Body of pancreas (tissue), 4 donors: Measurements from ENCODE around the gene IL1RN. TPM values are rescaled to one million over a fixed set of nuclear protein-coding genes. Genes with fewer than 3 reads are reported as not detected.

ENCODE experiments used
- ATAC-seq: fragments of 150-250 bp; one replicate; pipeline ENCODE4 v1.9.1; 2016
- DNase-seq, 4 donors: peaks; one replicate each; pipeline ENCODE4 v3.0.0-alpha.2; 2019
- H3K27ac ChIP-seq, 4 donors: fragments of 200-600 bp; sonication (generic); 1 replicate in 3 of 4; 2 replicates in 1 of 4; pipeline versions ENCODE4 v1.5.1 to v1.6.1; 2016 to 2019; ENCODE audit warnings: mild to moderate bottlenecking in 1 of 4, mixed read lengths in 1 of 4, moderate library complexity in 1 of 4
- H3K27me3 ChIP-seq, 2 donors: fragments of 200-600 bp; sonication (generic); one replicate each; pipeline ENCODE4 v1.6.0; 2016; ENCODE audit warnings: mild to moderate bottlenecking in 1 of 2
- H3K36me3 ChIP-seq, 2 donors: fragments of 200-600 bp; sonication (generic); replicated peaks in 1 of 2; 2 replicates each; pipeline ENCODE4 v1.5.1; 2016; ENCODE audit warnings: low read depth in 2 of 2; ENCODE audit not compliant: insufficient read depth in 1 of 2
- H3K4me1 ChIP-seq: fragments of 200-600 bp; sonication (generic); one replicate; pipeline ENCODE4 v1.6.0; 2016
- H3K4me3 ChIP-seq, 2 donors: fragments of 200-600 bp; sonication (generic); 1 replicate in 1 of 2; 2 replicates in 1 of 2; pipeline ENCODE4 v1.5.1; 2016 to 2019
- H3K9me3 ChIP-seq, 3 donors: fragments of 200-600 bp; sonication (generic); 1 replicate in 2 of 3; 2 replicates in 1 of 3; pipeline ENCODE4 v1.5.1; 2016
- CTCF ChIP-seq, 7 experiments: fragments of 450-650 bp in 4 of 7; fragments of 200-600 bp in 3 of 7; sonication (generic) in 3 of 7; IDR thresholded peaks; one replicate each; pipeline ENCODE4 v1.5.1; 2016 to 2019; ENCODE audit warnings: antibody characterized with exemption in 7 of 7
- POLR2A ChIP-seq, 3 donors: fragments of 450-650 bp; IDR thresholded peaks; one replicate each; pipeline ENCODE4 v1.6.1; 2016; ENCODE audit warnings: antibody characterized with exemption in 3 of 3, mild to moderate bottlenecking in 2 of 3
- WGBS, 2 donors: methylation state at CpG; one replicate each; pipeline ENCODE4 v1.1.5; 2017; 5-methylcytosine and 5-hydroxymethylcytosine counted together
- intact Hi-C: fragments of 100-400 bp; cut with DNase I; formaldehyde crosslinking; loops from one replicate; pipeline ENCODE4 v1.15.1; 2023
- total RNA-seq, 2 donors: library from RNA; depleted of rRNA; stranded (reverse); fragments of >200 nt; gene quantifications; one replicate each; pipeline ENCODE4 v1.1.0, GENCODE V29; 2016

Gene IL1RN
- total RNA-seq, 2 donors from 2014 or later: 0.78 TPM; not detected in 1

- peaks cover 43% of the 10 kb centered on the region for H3K4me1 ChIP-seq
- no peaks in the 10 kb centered on the region for H3K27me3 ChIP-seq
- no peaks in the 10 kb centered on the region for H3K9me3 ChIP-seq
- DNase-seq (no peak), ATAC-seq (no peak)
- no peak overlapping the region for H3K4me3 ChIP-seq
- intact Hi-C loops: no loop called here
- WGBS, 2 donors: 92 to 96% methylated on average over 5 of the region's 5 CpGs
- H3K36me3 ChIP-seq: no peaks in the 10 kb centered on the region
- TF ChIP-seq POLR2A (IDR thresholded peaks at IDR 0.05): no peak
- no peak for TF ChIP-seq CTCF (IDR thresholded peaks at IDR 0.05)
- H3K27ac ChIP-seq: no peak overlapping the region
Measured at GRCh38 chr2:113160962-113161361, 33.6 kb downstream of the IL1RN start.

DNA sequence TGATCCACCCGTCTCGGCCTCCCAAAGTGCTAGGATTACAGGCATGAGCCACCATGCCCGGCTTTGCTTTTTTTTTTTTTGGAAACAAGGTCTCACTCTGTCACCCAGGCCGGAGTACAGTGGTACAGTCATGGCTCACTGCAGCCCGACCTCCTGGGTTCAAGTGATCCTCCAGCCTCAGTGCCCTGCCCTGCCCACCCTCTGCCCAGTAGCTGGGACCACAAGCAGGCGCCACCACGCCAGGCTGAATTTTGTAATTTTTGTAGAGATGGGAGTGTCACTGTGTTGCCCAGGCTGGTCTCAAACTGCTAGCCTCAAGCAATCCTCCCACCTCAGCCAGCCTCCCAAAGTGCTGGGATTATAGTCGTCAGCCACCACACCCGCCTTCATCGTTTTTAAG lies 34.8 kb downstream of the IL1RN start:
- WGBS, 2 donors: 91 to 93% methylated on average over 10 of the region's 10 CpGs
- no peaks in the 10 kb centered on the region for H3K36me3 ChIP-seq
- no peak overlapping the region for H3K27ac ChIP-seq
- H3K9me3 ChIP-seq: no peaks in the 10 kb centered on the region
- intact Hi-C loops: no loop called here
- peaks cover 44% of the 10 kb centered on the region for H3K4me1 ChIP-seq
- ATAC-seq (no peak), DNase-seq (peak in 1 of 4 donors; percentile 3)
- H3K27me3 ChIP-seq: no peaks in the 10 kb centered on the region
- TF ChIP-seq CTCF (IDR thresholded peaks at IDR 0.05) (no peak), POLR2A (IDR thresholded peaks at IDR 0.05) (no peak)
- H3K4me3 ChIP-seq: no peak overlapping the region

DNA sequence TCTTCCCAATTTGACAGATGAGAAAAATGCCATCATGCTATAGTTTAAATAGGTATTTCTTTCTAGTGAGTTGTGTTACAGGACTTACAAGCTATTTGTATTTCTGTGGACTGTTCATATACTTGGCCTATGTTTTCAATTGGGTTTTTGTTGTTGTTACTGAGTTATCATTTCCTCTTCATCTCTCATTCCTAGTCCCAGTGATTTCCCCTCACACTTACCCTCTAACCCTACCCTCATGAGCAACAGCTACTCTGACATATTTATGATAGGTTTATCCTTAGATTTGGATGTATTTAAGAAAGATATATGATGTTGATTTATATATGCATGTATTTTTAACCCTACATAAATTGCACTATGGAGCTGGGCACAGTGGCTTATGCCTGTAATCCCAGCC lies 35.5 kb downstream of the IL1RN start:
- H3K36me3 ChIP-seq: no peaks in the 10 kb centered on the region
- H3K4me1 ChIP-seq: peaks cover 49% of the 10 kb centered on the region
- ATAC-seq: no peak
- H3K9me3 ChIP-seq: no peaks in the 10 kb centered on the region
- DNase-seq: no peak
- H3K4me3 ChIP-seq: no peak overlapping the region
- intact Hi-C loops: no loop called here
- TF ChIP-seq POLR2A (IDR thresholded peaks at IDR 0.05): no peak
- TF ChIP-seq CTCF (IDR thresholded peaks at IDR 0.05): no peak
- H3K27me3 ChIP-seq: no peaks in the 10 kb centered on the region
- H3K27ac ChIP-seq: no peak overlapping the region

GRCh38 chr2:113164215-113164929 lies 37.0 kb downstream of the IL1RN start:
- Histone ChIP-seq H3K27ac (peak overlapping the region in 2 of 4 donors; percentile 90 to 91), H3K4me1 (peaks cover 46% of the 10 kb centered on the region), H3K4me3 (no peak overlapping the region), H3K27me3 (no peaks in the 10 kb centered on the region), H3K36me3 (no peaks in the 10 kb centered on the region), H3K9me3 (no peaks in the 10 kb centered on the region)
- DNase-seq (peak in 1 of 4 donors; percentile 4), ATAC-seq (no peak)
- WGBS, 2 donors: 80 to 91% methylated on average over 11 of the region's 11 CpGs
- intact Hi-C loops: no loop called here
- TF ChIP-seq CTCF (IDR thresholded peaks at IDR 0.05): no peak
- no peak for TF ChIP-seq POLR2A (IDR thresholded peaks at IDR 0.05)
